Adipocyte (in vitro differentiated cells): ENCODE measurements around the gene SPATA32.
"Not testable (repeated sequence)": the region's sequence is repeated elsewhere in the genome, so short reads cannot be mapped to it uniquely, and the experiment has no call there.

ENCODE experiments used
- DNase-seq: peaks from one replicate; pipeline ENCODE4 v3.0.0-alpha.2; 2015; ENCODE audit warnings: low read depth
- H3K27me3 ChIP-seq: replicated peaks from 2 replicates; pipeline ENCODE4 v1.7.0; 2013; ENCODE audit warnings: mild to moderate bottlenecking, low read length, moderate library complexity; ENCODE audit not compliant: control insufficient read depth, insufficient read depth
- H3K36me3 ChIP-seq: 2 replicates; pipeline ENCODE4 v1.7.0; 2013; ENCODE audit warnings: low read length, mild to moderate bottlenecking, moderate library complexity; ENCODE audit not compliant: control insufficient read depth, insufficient read depth, severe bottlenecking
- H3K4me1 ChIP-seq: 2 replicates; pipeline ENCODE4 v1.7.0; 2013; ENCODE audit warnings: mild to moderate bottlenecking, low read length, moderate library complexity; ENCODE audit not compliant: control insufficient read depth, insufficient read depth
- H3K4me3 ChIP-seq: 2 replicates; pipeline ENCODE4 v1.7.0; 2013; ENCODE audit warnings: mild to moderate bottlenecking, low read length, moderate library complexity
- H3K9ac ChIP-seq: 2 replicates; pipeline ENCODE4 v1.7.0; 2013; ENCODE audit warnings: mild to moderate bottlenecking, low read length, moderate library complexity
- H3K9me3 ChIP-seq: 2 replicates; pipeline ENCODE4 v1.7.0; 2013; ENCODE audit warnings: mild to moderate bottlenecking, low read length, moderate library complexity; ENCODE audit not compliant: control insufficient read depth

Gene SPATA32

GRCh38 chr17:45253879-45254278, 8.0 kb downstream of the SPATA32 start:
- Histone ChIP-seq H3K27me3 (peaks cover 34% of the 10 kb centered on the region), H3K4me3 (no peak overlapping the region), H3K4me1 (no peaks in the 10 kb centered on the region), H3K9me3 (no peaks in the 10 kb centered on the region), H3K36me3 (no peaks in the 10 kb centered on the region), H3K9ac (no peak overlapping the region)
- DNase-seq: no peak

- not testable (repeated sequence) for H3K9me3 ChIP-seq, DNase-seq, H3K4me1 ChIP-seq, H3K9ac ChIP-seq, H3K4me3 ChIP-seq, H3K36me3 ChIP-seq
- peaks cover 34% of the 10 kb centered on the region for H3K27me3 ChIP-seq
These were observed 8.7 kb downstream of the SPATA32 start for GRCh38 chr17:45253237-45253636.

GRCh38 chr17:45251931-45252330, 10.0 kb downstream of the SPATA32 start:
- Histone ChIP-seq H3K36me3 (no peaks in the 10 kb centered on the region), H3K4me3 (no peak overlapping the region), H3K9me3 (no peaks in the 10 kb centered on the region), H3K27me3 (peaks cover 23% of the 10 kb centered on the region), H3K9ac (no peak overlapping the region), H3K4me1 (peaks cover 2% of the 10 kb centered on the region)
- DNase-seq: no peak

- no peak overlapping the region for H3K9ac ChIP-seq
- no peak for DNase-seq
- H3K4me1 ChIP-seq: peaks cover 5% of the 10 kb centered on the region
- H3K27me3 ChIP-seq: peaks cover 14% of the 10 kb centered on the region
- no peaks in the 10 kb centered on the region for H3K36me3 ChIP-seq
- no peak overlapping the region for H3K4me3 ChIP-seq
- no peaks in the 10 kb centered on the region for H3K9me3 ChIP-seq
These were observed 13.5 kb downstream of the SPATA32 start for GRCh38 chr17:45248132-45248957.

GRCh38 chr17:45247429-45248131, 14.3 kb downstream of the SPATA32 start:
- Histone ChIP-seq H3K4me1 (peaks cover 5% of the 10 kb centered on the region), H3K9me3 (no peaks in the 10 kb centered on the region)

GRCh38 chr17:45246861-45247428, 14.9 kb downstream of the SPATA32 start:
- H3K9me3 ChIP-seq: no peaks in the 10 kb centered on the region
- H3K4me3 ChIP-seq: peak overlapping the region; percentile 74
- H3K36me3 ChIP-seq: no peaks in the 10 kb centered on the region
- peaks cover 14% of the 10 kb centered on the region for H3K27me3 ChIP-seq
- peak overlapping the region; percentile 51 for H3K9ac ChIP-seq
- DNase-seq: peak; percentile 32
- H3K4me1 ChIP-seq: peaks cover 5% of the 10 kb centered on the region

More at GRCh38 chr17:45247429-45248131, 14.3 kb downstream of the SPATA32 start:
- peak; percentile 83 for DNase-seq
- no peaks in the 10 kb centered on the region for H3K36me3 ChIP-seq
- H3K4me3 ChIP-seq: peak overlapping the region; percentile 74
- peaks cover 14% of the 10 kb centered on the region for H3K27me3 ChIP-seq
- H3K9ac ChIP-seq: peak overlapping the region; percentile 51

GRCh38 chr17:45246338-45246737, 15.6 kb downstream of the SPATA32 start:
- Histone ChIP-seq H3K27me3 (peaks cover 14% of the 10 kb centered on the region), H3K4me1 (peaks cover 5% of the 10 kb centered on the region), H3K9ac (no peak overlapping the region), H3K9me3 (no peaks in the 10 kb centered on the region), H3K36me3 (no peaks in the 10 kb centered on the region), H3K4me3 (no peak overlapping the region)
- DNase-seq: no peak

GRCh38 chr17:45244725-45245656, 16.9 kb downstream of the SPATA32 start:
- Histone ChIP-seq H3K27me3 (peaks cover 14% of the 10 kb centered on the region), H3K9me3 (no peaks in the 10 kb centered on the region), H3K9ac (no peak overlapping the region), H3K4me1 (peaks cover 10% of the 10 kb centered on the region), H3K4me3 (no peak overlapping the region), H3K36me3 (no peaks in the 10 kb centered on the region)
- no peak for DNase-seq

GRCh38 chr17:45243750-45244149, 18.1 kb downstream of the SPATA32 start:
- H3K4me3 ChIP-seq: no peak overlapping the region
- no peak for DNase-seq
- no peaks in the 10 kb centered on the region for H3K9me3 ChIP-seq

GRCh38 chr17:45242029-45242414, 19.9 kb downstream of the SPATA32 start:
- DNase-seq: no peak
- Histone ChIP-seq H3K9ac (no peak overlapping the region), H3K27me3 (peaks cover 20% of the 10 kb centered on the region), H3K4me3 (no peak overlapping the region), H3K4me1 (peaks cover 11% of the 10 kb centered on the region), H3K36me3 (no peaks in the 10 kb centered on the region), H3K9me3 (no peaks in the 10 kb centered on the region)

More at GRCh38 chr17:45243750-45244149, 18.1 kb downstream of the SPATA32 start:
- no peak overlapping the region for H3K9ac ChIP-seq
- peaks cover 13% of the 10 kb centered on the region for H3K4me1 ChIP-seq
- H3K36me3 ChIP-seq: no peaks in the 10 kb centered on the region
- peaks cover 14% of the 10 kb centered on the region for H3K27me3 ChIP-seq
